Prostate gland (tissue), 2 donors: Measurements from ENCODE around the gene SLC8A3. TPM values are rescaled to one million over a fixed set of nuclear protein-coding genes. Genes with fewer than 3 reads are reported as not detected.

ENCODE experiments used
- DNase-seq: peaks from one replicate; pipeline ENCODE4 v3.0.0-alpha.2; 2019; ENCODE audit warnings: low spot score
- H3K27ac ChIP-seq, 2 donors: fragments of 200-600 bp; sonication (generic); 2 replicates each; pipeline ENCODE4 v1.5.1; 2017 to 2019
- H3K27me3 ChIP-seq: fragments of 200-600 bp; sonication (generic); replicated peaks from 2 replicates; pipeline ENCODE4 v1.5.1; 2019; ENCODE audit not compliant: insufficient read depth
- H3K36me3 ChIP-seq, 2 donors: fragments of 200-600 bp; sonication (generic); 1 replicate in 1 of 2; 2 replicates in 1 of 2; pipeline versions ENCODE4 v1.5.1 to v1.8.1; 2017 to 2019
- H3K4me1 ChIP-seq: fragments of 200-600 bp; sonication (generic); replicated peaks from 2 replicates; pipeline ENCODE4 v1.5.1; 2019
- H3K4me3 ChIP-seq, 2 donors: fragments of 200-600 bp; sonication (generic); 2 replicates each; pipeline ENCODE4 v1.5.1; 2017 to 2019
- H3K9me3 ChIP-seq: fragments of 200-600 bp; sonication (generic); 2 replicates; pipeline ENCODE4 v1.5.1; 2017
- POLR2A ChIP-seq: fragments of 450-650 bp; IDR thresholded peaks from one replicate; pipeline ENCODE4 v1.6.1; 2016; ENCODE audit warnings: antibody characterized with exemption, mild to moderate bottlenecking
- POLR2AphosphoS5 ChIP-seq: sonication (generic); formaldehyde crosslinking; IDR thresholded peaks from one replicate; pipeline ENCODE4 v1.6.1; 2017; ENCODE audit warnings: antibody characterized with exemption
- WGBS: methylation state at CpG from one replicate; pipeline ENCODE4 v1.1.5; 2018; 5-methylcytosine and 5-hydroxymethylcytosine counted together
- intact Hi-C: fragments of 100-400 bp; cut with DNase I; formaldehyde crosslinking; loops from one replicate; pipeline ENCODE4 v1.14.2; 2022
- total RNA-seq, 2 donors: library from RNA; depleted of rRNA; stranded (reverse); fragments of >200 nt; gene quantifications; one replicate each; pipeline ENCODE4 v1.1.0, GENCODE V29; 2016
- TF ChIP-seq, protein P1 (sequence below), 4 experiments: fragments of 200-600 bp in 2 of 4; fragments of 450-650 bp in 2 of 4; sonication (generic) in 2 of 4; IDR thresholded peaks; 1 replicate in 3 of 4; 2 replicates in 1 of 4; pipeline ENCODE4 v1.5.1; 2016 to 2019; ENCODE audit warnings: antibody characterized with exemption in 4 of 4, mild to moderate bottlenecking in 2 of 4, moderate library complexity in 2 of 4

SLC8A3 gene
- total RNA-seq, 2 donors from 2014 or later, result 0.62 to 0.77 TPM

- WGBS, result 39% methylated on average over 3 of the region's 3 CpGs
- DNase-seq, result no peak
- Histone ChIP-seq H3K4me1 (no peaks in the 10 kb centered on the region), H3K9me3 (no peaks in the 10 kb centered on the region), H3K27ac (no peak overlapping the region), H3K4me3 (no peak overlapping the region), H3K27me3 (no peaks in the 10 kb centered on the region), H3K36me3 (no peaks in the 10 kb centered on the region)
- intact Hi-C loops, result no loop called here
- TF ChIP-seq, protein P1, sequence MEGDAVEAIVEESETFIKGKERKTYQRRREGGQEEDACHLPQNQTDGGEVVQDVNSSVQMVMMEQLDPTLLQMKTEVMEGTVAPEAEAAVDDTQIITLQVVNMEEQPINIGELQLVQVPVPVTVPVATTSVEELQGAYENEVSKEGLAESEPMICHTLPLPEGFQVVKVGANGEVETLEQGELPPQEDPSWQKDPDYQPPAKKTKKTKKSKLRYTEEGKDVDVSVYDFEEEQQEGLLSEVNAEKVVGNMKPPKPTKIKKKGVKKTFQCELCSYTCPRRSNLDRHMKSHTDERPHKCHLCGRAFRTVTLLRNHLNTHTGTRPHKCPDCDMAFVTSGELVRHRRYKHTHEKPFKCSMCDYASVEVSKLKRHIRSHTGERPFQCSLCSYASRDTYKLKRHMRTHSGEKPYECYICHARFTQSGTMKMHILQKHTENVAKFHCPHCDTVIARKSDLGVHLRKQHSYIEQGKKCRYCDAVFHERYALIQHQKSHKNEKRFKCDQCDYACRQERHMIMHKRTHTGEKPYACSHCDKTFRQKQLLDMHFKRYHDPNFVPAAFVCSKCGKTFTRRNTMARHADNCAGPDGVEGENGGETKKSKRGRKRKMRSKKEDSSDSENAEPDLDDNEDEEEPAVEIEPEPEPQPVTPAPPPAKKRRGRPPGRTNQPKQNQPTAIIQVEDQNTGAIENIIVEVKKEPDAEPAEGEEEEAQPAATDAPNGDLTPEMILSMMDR (IDR thresholded peaks at IDR 0.05), result no peak
- TF ChIP-seq POLR2AphosphoS5 (no peak), POLR2A (no peak)
Observed at GRCh38 chr14:70213721-70214282, 25.1 kb upstream of the SLC8A3 start.

DNA sequence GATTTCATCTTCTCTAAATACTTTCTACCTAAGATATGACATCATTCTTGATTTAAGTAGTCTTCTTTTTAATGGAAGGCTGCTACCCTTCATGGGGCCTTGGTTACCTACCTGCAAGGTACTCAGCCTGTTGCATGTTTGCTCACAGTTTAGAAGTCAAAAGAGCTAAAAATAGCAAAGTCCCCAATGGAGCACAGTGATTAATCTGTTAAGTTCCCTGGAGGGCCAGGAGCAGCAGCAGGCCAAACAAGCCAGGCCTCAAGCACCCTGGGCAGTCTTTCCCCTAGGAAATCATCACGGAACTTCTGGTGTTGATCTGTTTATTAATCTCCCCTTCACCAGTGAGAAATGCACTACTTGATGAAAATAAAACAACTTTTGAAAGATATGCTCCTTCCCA lies 24.0 kb upstream of the SLC8A3 start:
- WGBS, result 59% methylated on average over 1 of the region's 1 CpG
- Histone ChIP-seq H3K27ac (no peak overlapping the region), H3K4me1 (no peaks in the 10 kb centered on the region), H3K36me3 (no peaks in the 10 kb centered on the region), H3K9me3 (no peaks in the 10 kb centered on the region), H3K27me3 (no peaks in the 10 kb centered on the region), H3K4me3 (no peak overlapping the region)
- no peak for DNase-seq
- TF ChIP-seq, protein P1 (IDR thresholded peaks at IDR 0.05), result no peak
- TF ChIP-seq POLR2AphosphoS5 (no peak), POLR2A (no peak)
- intact Hi-C loops, result no loop called here

GRCh38 chr14:70208380-70208779 lies 19.6 kb upstream of the SLC8A3 start:
- Histone ChIP-seq H3K27me3 (peaks cover 2% of the 10 kb centered on the region), H3K9me3 (no peaks in the 10 kb centered on the region), H3K36me3 (no peaks in the 10 kb centered on the region), H3K4me1 (no peaks in the 10 kb centered on the region), H3K27ac (no peak overlapping the region), H3K4me3 (no peak overlapping the region)
- no peak for TF ChIP-seq POLR2A
- TF ChIP-seq POLR2AphosphoS5, result no peak
- TF ChIP-seq, protein P1 (IDR thresholded peaks at IDR 0.05), result no peak
- no peak for DNase-seq
- intact Hi-C loops, result no loop called here

GRCh38 chr14:70203686-70204085 lies 14.9 kb upstream of the SLC8A3 start:
- 78% methylated on average over 4 of the region's 4 CpGs for WGBS
- H3K27ac ChIP-seq, result no peak overlapping the region
- TF ChIP-seq, protein P1 (IDR thresholded peaks at IDR 0.05), result no peak
- H3K4me3 ChIP-seq, result no peak overlapping the region
- H3K36me3 ChIP-seq, result no peaks in the 10 kb centered on the region
- no peaks in the 10 kb centered on the region for H3K4me1 ChIP-seq
- H3K9me3 ChIP-seq, result no peaks in the 10 kb centered on the region
- intact Hi-C loops, result no loop called here
- no peak for DNase-seq
- peaks cover 2% of the 10 kb centered on the region for H3K27me3 ChIP-seq

DNA sequence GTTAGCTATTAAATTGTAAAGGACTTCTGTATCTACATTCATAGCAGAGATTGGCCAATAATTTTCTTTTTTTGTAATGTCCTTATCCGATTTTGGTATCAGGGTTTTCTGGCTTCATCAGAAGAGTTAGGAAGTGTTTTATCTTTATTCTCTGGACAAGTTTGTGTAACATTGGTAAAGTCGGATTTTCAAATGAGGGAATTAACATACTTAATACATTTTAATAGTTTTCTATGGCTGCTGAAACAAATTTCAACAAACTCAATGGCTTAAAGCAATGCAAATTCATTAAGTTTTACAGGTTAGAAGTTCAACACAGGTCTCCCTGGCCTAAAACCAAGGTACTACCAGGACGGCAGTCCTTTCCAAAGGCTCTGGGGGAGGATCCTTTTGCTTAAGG lies 13.2 kb upstream of the SLC8A3 start:
- WGBS, result 81% methylated on average over 3 of the region's 3 CpGs
- Histone ChIP-seq H3K4me1 (no peaks in the 10 kb centered on the region), H3K36me3 (no peaks in the 10 kb centered on the region), H3K9me3 (no peaks in the 10 kb centered on the region), H3K4me3 (no peak overlapping the region), H3K27me3 (peaks cover 2% of the 10 kb centered on the region), H3K27ac (no peak overlapping the region)
- intact Hi-C loops, result no loop called here
- no peak for DNase-seq
- TF ChIP-seq, protein P1 (IDR thresholded peaks at IDR 0.05), result no peak
- TF ChIP-seq POLR2A (no peak), POLR2AphosphoS5 (no peak)
